ENCODE measurements around the gene CCNL2. TPM values are rescaled to one million over a fixed set of nuclear protein-coding genes. Genes with fewer than 3 reads are reported as not detected.
"Not testable (repeated sequence)": the region's sequence is repeated elsewhere in the genome, so short reads cannot be mapped to it uniquely, and the experiment has no call there.

Gene CCNL2
- 100 to 1,000 TPM; 131 to 897 (median 216) TPM for total RNA-seq

DNA sequence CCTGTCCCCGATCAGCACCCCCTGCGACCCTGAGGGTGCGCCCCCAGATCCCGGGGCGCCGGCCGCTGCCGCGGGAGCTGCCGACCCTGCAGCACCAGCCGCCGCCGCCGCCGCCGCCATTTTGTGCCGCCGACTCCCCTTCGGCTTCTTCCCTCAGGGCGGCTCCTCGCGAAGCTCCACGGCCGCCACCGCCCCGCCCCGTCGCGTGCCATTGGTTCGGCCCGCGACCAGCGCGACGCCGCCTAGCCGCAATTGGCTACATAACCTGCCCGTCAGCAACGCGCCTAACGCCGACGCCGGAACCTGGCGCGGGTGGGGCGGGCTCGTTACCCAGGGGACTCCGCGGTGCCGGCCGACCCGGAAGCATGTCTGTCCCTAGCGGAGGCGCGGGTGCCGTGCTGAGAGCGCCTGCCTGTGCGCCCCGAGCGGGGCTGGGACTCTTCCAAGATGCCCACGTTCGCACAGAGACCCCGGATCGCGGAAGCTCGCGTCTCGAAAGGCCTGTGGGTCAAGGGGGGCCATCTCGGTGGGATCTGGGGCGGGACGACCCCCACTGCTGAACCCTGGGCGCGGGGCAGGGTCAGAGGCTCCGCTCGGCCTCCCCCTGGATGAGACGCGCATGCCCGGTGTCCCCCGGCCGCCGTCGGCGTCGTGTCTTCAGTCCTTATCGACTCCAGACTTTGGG lies at the start of gene CCNL2:
CCNL2 (minus strand) TSS at position 149 of the 685 bp plus-strand sequence; CDS start at position 120, 29 bp downstream.
- peak; percentile 98 to 100 for DNase-seq
- Histone ChIP-seq H3K36me3 (peaks cover 22 to 70% (median 54%) of the 10 kb centered on the region in 4 donors), H3K4me3 (peak within 1 kb of the TSS; percentile 96 to 100 (median 99)), H3K27ac (peak within 1 kb of the TSS; percentile 90 to 94 (median 93)), H3K9me3 (no peaks in the 10 kb centered on the region), H3K27me3 (no peaks in the 10 kb centered on the region), H3K4me1 (peaks cover 24 to 47% (median 26%) of the 10 kb centered on the region in 4 donors)
- 0 to 1% methylated on average over 4 to 43 of the region's 86 CpGs for WGBS, 2 donors
- TF ChIP-seq EP300 (IDR thresholded peaks at IDR 0.05) (no peak), POLR2A (IDR thresholded peaks at IDR 0.05) (peak in 3 of 4 donors; percentile 41 to 81 (median 69)), POLR2AphosphoS5 (IDR thresholded peaks at IDR 0.05) (peak; percentile 84 to 92)
- TF ChIP-seq, protein P1, sequence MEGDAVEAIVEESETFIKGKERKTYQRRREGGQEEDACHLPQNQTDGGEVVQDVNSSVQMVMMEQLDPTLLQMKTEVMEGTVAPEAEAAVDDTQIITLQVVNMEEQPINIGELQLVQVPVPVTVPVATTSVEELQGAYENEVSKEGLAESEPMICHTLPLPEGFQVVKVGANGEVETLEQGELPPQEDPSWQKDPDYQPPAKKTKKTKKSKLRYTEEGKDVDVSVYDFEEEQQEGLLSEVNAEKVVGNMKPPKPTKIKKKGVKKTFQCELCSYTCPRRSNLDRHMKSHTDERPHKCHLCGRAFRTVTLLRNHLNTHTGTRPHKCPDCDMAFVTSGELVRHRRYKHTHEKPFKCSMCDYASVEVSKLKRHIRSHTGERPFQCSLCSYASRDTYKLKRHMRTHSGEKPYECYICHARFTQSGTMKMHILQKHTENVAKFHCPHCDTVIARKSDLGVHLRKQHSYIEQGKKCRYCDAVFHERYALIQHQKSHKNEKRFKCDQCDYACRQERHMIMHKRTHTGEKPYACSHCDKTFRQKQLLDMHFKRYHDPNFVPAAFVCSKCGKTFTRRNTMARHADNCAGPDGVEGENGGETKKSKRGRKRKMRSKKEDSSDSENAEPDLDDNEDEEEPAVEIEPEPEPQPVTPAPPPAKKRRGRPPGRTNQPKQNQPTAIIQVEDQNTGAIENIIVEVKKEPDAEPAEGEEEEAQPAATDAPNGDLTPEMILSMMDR (IDR thresholded peaks at IDR 0.05): peak; percentile 77 to 95 (median 91)
- ATAC-seq (ENCODE audit: low FRiP score in 2 of 2): peak; percentile 99

DNA sequence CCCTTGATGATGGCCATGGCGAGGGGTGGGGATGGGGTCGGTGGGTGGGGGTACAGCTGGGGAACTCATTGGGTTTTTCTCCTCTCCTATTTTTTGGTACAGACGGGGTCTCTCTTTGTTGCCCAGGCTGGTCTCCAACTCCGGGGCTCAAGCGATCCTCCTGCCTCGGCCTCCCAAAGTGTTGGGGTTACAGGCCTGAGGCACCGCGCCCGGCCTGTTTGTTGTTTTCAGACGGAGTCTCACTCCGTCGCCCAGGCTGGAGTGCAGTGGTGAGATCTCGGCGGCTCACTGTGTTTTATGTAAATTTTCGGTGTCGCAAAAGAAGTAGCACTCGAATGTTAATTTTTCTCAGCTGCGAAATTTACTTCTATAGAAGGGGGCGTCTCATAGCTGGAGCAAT lies 47.5 kb upstream of the CCNL2 start:
- not testable (repeated sequence) for H3K9me3 ChIP-seq; H3K27ac ChIP-seq; DNase-seq; H3K4me1 ChIP-seq; H3K4me3 ChIP-seq; H3K36me3 ChIP-seq; ATAC-seq (ENCODE audit: low FRiP score in 2 of 2); H3K27me3 ChIP-seq
- 91 to 95% methylated on average over 19 of the region's 19 CpGs for WGBS, 2 donors

DNA sequence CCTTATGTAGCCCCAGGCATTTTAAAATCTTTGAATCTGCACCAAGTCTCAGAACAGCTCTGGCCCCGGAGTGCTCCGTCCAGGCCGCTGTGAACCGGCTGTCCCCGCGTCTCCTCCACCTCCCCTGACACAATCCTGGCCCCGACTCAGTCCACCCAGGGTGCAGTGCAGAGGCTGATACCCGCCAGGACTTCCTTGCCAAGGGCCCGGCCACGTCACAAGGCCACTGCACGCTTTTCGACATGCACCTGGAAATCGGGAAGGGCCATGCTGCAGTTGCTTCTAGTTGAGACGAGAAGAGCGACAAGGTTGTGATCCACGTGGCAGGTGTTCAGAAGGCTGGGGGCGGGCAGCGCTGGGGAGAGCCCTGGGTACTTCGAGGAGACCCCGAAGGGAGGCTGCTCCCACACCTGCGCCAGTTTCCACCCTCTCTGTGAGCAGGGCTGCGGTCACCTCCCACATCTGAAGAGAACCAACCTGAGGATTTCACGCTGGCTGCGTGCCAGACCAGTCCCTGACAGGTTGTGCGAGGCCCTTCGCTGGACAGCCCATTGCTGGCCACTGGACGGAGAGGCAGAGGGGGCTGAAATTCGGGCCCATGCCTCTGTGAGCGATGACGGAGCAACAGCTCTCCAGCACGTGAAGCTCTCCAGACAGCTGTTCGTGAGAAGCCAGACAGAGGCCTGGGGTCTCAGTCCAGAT lies 43.1 kb upstream of the CCNL2 start:
- peak overlapping the region in 2 of 4 donors; percentile 32 to 34 for H3K27ac ChIP-seq
- ATAC-seq (ENCODE audit: low FRiP score in 2 of 2) (peak in 1 of 2 donors; percentile 29), DNase-seq (no peak)
- no peaks in the 10 kb centered on the region for H3K36me3 ChIP-seq
- peaks cover 15 to 33% (median 25%) of the 10 kb centered on the region in 4 donors for H3K4me1 ChIP-seq
- H3K27me3 ChIP-seq: no peaks in the 10 kb centered on the region
- H3K4me3 ChIP-seq: no peak overlapping the region
- 76% methylated on average over 26 to 32 of the region's 32 CpGs for WGBS, 2 donors
- H3K9me3 ChIP-seq: no peaks in the 10 kb centered on the region
- TF ChIP-seq POLR2A (IDR thresholded peaks at IDR 0.05): no peak
- no peak for TF ChIP-seq POLR2AphosphoS5 (IDR thresholded peaks at IDR 0.05)
- TF ChIP-seq, protein P1 (IDR thresholded peaks at IDR 0.05): no peak
- no peak for TF ChIP-seq EP300 (IDR thresholded peaks at IDR 0.05)

DNA sequence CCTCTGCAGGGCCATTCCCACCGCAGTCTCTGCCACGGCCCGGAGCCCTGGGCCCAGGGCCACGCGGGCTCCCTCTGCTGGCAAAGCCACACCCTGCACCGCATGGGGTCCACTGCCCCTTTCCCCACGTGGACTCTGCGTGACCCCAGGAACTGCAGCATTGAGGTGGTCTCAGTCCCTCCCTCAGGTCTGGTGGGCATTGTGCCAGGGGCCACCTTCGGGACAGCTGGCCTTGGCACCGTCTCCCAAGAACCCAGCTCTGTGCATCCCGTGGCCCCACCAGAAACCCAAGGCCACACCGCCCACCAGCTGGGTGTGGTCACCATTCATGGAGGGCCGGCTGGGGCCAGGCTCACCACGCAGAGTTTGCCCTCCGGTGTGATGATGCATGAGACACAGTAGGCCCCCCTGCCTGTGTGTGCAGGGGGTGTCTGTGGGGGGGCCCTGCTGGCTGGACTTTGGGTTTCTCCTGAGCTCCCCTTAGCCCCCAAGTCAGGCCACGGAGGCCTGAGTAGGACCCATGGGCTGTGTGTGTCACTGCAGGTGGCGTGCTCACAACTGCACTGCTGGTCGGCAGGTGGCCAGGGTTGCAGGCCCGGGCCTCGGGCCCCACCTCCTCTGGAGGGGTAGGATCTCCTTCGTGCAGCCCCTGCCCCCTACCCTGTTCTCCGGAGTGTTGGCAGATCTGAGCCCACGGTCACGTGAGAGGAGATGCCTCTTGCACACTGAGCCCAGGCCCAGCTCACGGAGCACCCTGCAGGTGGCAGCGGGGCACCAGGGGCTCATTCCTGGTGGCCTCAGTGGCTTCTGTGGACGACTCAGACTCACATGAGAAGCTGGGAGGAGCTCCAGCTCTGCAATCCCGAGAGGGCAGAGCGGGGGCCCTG lies 42.1 kb upstream of the CCNL2 start:
- 34 to 54% methylated on average over 9 to 17 of the region's 29 CpGs for WGBS, 2 donors
- Histone ChIP-seq H3K9me3 (no peaks in the 10 kb centered on the region), H3K27me3 (no peaks in the 10 kb centered on the region), H3K36me3 (no peaks in the 10 kb centered on the region), H3K4me1 (peaks cover 23 to 43% (median 32%) of the 10 kb centered on the region in 4 donors), H3K4me3 (no peak overlapping the region), H3K27ac (peak overlapping the region in 2 of 4 donors; percentile 32 to 34)
- TF ChIP-seq, protein P1 (IDR thresholded peaks at IDR 0.05): peak; percentile 89 to 93 (median 92)
- no peak for TF ChIP-seq EP300 (IDR thresholded peaks at IDR 0.05)
- DNase-seq (peak in 1 of 2 donors; percentile 92), ATAC-seq (ENCODE audit: low FRiP score in 2 of 2) (peak; percentile 80 to 85)

Data from upper lobe of left lung (tissue), 6 donors.